BE2C (cell line): ENCODE measurements around the gene SPAG8.

Experiments
- DNase-seq: peaks from one replicate; pipeline ENCODE4 v3.0.0-alpha.2; 2020
- H3K27me3 ChIP-seq: fragments of 250-450 bp; sonication (Bioruptor Pico); 2 replicates; pipeline ENCODE4 v1.5.1; 2020; ENCODE audit warnings: mild to moderate bottlenecking
- H3K36me3 ChIP-seq: fragments of 250-450 bp; sonication (Bioruptor Pico); 2 replicates; pipeline ENCODE4 v1.5.1; 2020; ENCODE audit warnings: mild to moderate bottlenecking
- H3K4me1 ChIP-seq: fragments of 250-450 bp; sonication (Bioruptor Pico); 2 replicates; pipeline ENCODE4 v1.5.1; 2020
- H3K4me3 ChIP-seq: 2 replicates; pipeline ENCODE4 v1.5.1; 2011; ENCODE audit warnings: low read depth, low read length
- H3K9me3 ChIP-seq: fragments of 250-450 bp; sonication (Bioruptor Pico); 2 replicates; pipeline ENCODE4 v1.5.1; 2020
- CTCF ChIP-seq: IDR thresholded peaks from 2 replicates; pipeline ENCODE4 v1.5.1; 2012; ENCODE audit warnings: mild to moderate bottlenecking, low read depth, low read length

SPAG8 gene

GRCh38 chr9:35847792-35848572 is 35.9 kb upstream of the SPAG8 start:
- Histone ChIP-seq H3K4me1 (no peaks in the 10 kb centered on the region; the same call in 1 of the 2 replicates), H3K9me3 (no peaks in the 10 kb centered on the region), H3K27me3 (no peaks in the 10 kb centered on the region), H3K36me3 (no peaks in the 10 kb centered on the region), H3K4me3 (no peak overlapping the region)
- no peak for DNase-seq
- TF ChIP-seq CTCF, result no peak

GRCh38 chr9:35845824-35846771 is 34.0 kb upstream of the SPAG8 start:
- H3K9me3 ChIP-seq, result no peaks in the 10 kb centered on the region
- H3K27me3 ChIP-seq, result no peaks in the 10 kb centered on the region
- no peak overlapping the region for H3K4me3 ChIP-seq
- no peak for DNase-seq
- H3K36me3 ChIP-seq, result no peaks in the 10 kb centered on the region
- H3K4me1 ChIP-seq, result no peaks in the 10 kb centered on the region; the same call in 1 of the 2 replicates
- TF ChIP-seq CTCF, result no peak

GRCh38 chr9:35844628-35845270 is 32.7 kb upstream of the SPAG8 start:
- no peak for DNase-seq

GRCh38 chr9:35842795-35843194 is 30.7 kb upstream of the SPAG8 start:
- no peak for TF ChIP-seq CTCF
- Histone ChIP-seq H3K27me3 (no peaks in the 10 kb centered on the region), H3K36me3 (no peaks in the 10 kb centered on the region), H3K9me3 (no peaks in the 10 kb centered on the region), H3K4me3 (no peak overlapping the region), H3K4me1 (no peaks in the 10 kb centered on the region)
- no peak for DNase-seq

More at GRCh38 chr9:35844628-35845270, 32.7 kb upstream of the SPAG8 start:
- no peaks in the 10 kb centered on the region; the same call in 1 of the 2 replicates for H3K4me1 ChIP-seq
- H3K9me3 ChIP-seq, result no peaks in the 10 kb centered on the region
- no peak for TF ChIP-seq CTCF
- no peaks in the 10 kb centered on the region for H3K27me3 ChIP-seq
- H3K36me3 ChIP-seq, result no peaks in the 10 kb centered on the region
- H3K4me3 ChIP-seq, result no peak overlapping the region

- DNase-seq, result no peak
- TF ChIP-seq CTCF, result no peak
- H3K4me3 ChIP-seq, result no peak overlapping the region
- H3K9me3 ChIP-seq, result no peaks in the 10 kb centered on the region
- no peaks in the 10 kb centered on the region for H3K36me3 ChIP-seq
- H3K27me3 ChIP-seq, result no peaks in the 10 kb centered on the region
- H3K4me1 ChIP-seq, result no peaks in the 10 kb centered on the region
Measured at GRCh38 chr9:35842020-35842745, 30.1 kb upstream of the SPAG8 start.
